SH-SY5Y (cell line): ENCODE measurements around the gene OCA2.

Source experiments
- GATA2 ChIP-seq: IDR thresholded peaks from 2 replicates; pipeline ENCODE4 v1.6.1; 2011; ENCODE audit warnings: mild to moderate bottlenecking, low read depth, low read length
- GATA3 ChIP-seq: IDR thresholded peaks from 2 replicates; pipeline ENCODE4 v1.6.1; 2011; ENCODE audit warnings: low read depth, mild to moderate bottlenecking, low read length, moderate library complexity

GRCh38 chr15:27706300-27706699, 392.8 kb downstream of the OCA2 start:
- TF ChIP-seq GATA3, result no peak
- TF ChIP-seq GATA2, result no peak
